Lung (tissue), 12 donors: ENCODE measurements around the gene PTGIS. TPM values are rescaled to one million over a fixed set of nuclear protein-coding genes. Genes with fewer than 3 reads are reported as not detected.
A peak's percentile ranks its signal among the peaks of the same experiment; 100 is the strongest.

Experiments
- ATAC-seq: fragments of 200-7000 bp; cut with Tn5 transposase; one replicate; pipeline ENCODE4 v1.9.1; 2020; ENCODE audit warnings: moderate number of reproducible peaks; ENCODE audit not compliant: insufficient read depth, low FRiP score
- DNase-seq, 3 donors: peaks; one replicate each; pipeline ENCODE4 v3.0.0-alpha.2; 2013 to 2017
- H3K27ac ChIP-seq, 2 donors: one replicate each; pipeline ENCODE4 v1.5.1; 2013; ENCODE audit warnings: mild to moderate bottlenecking in 2 of 2, moderate library complexity in 2 of 2, control low read depth in 1 of 2, inconsistent platforms in 1 of 2, low read depth in 1 of 2, low read length in 1 of 2
- H3K27me3 ChIP-seq, 3 donors: one replicate each; pipeline ENCODE4 v1.5.1; 2013; ENCODE audit warnings: low read length in 2 of 3; ENCODE audit not compliant: control insufficient read depth in 3 of 3, insufficient read depth in 3 of 3
- H3K36me3 ChIP-seq, 4 donors: one replicate each; pipeline ENCODE4 v1.5.1; 2013; ENCODE audit warnings: low read length in 4 of 4, mild to moderate bottlenecking in 1 of 4, moderate library complexity in 1 of 4; ENCODE audit not compliant: control insufficient read depth in 4 of 4, insufficient read depth in 4 of 4
- H3K4me1 ChIP-seq, 5 donors: one replicate each; pipeline ENCODE4 v1.5.1; 2013; ENCODE audit warnings: low read length in 5 of 5, mild to moderate bottlenecking in 2 of 5, moderate library complexity in 1 of 5; ENCODE audit not compliant: control insufficient read depth in 5 of 5, insufficient read depth in 5 of 5
- H3K4me3 ChIP-seq: one replicate; pipeline ENCODE4 v1.5.1; 2013; ENCODE audit warnings: mild to moderate bottlenecking, control low read depth, moderate library complexity
- H3K9ac ChIP-seq, 2 donors: one replicate each; pipeline ENCODE4 v1.5.1; 2013; ENCODE audit warnings: low read length in 2 of 2, control low read depth in 1 of 2; ENCODE audit not compliant: insufficient read depth in 1 of 2
- H3K9me3 ChIP-seq, 4 donors: one replicate each; pipeline ENCODE4 v1.5.1; 2013; ENCODE audit warnings: low read length in 3 of 4, mild to moderate bottlenecking in 1 of 4, moderate library complexity in 1 of 4; ENCODE audit not compliant: control insufficient read depth in 4 of 4, insufficient read depth in 3 of 4
- WGBS, 2 donors: extraction: QIAGEN DNeasy Blood & Tissue Kit; methylation state at CpG; one replicate each; pipeline ENCODE4 v1.1.7; 2013; 5-methylcytosine and 5-hydroxymethylcytosine counted together
- polyA plus RNA-seq, 2 donors: library from polyadenylated mRNA; stranded (reverse); fragments of 200-250 nt; gene quantifications; one replicate each; pipeline ENCODE4 v1.2.1, GENCODE V29; 2013
- total RNA-seq, 2 donors: library from RNA; depleted of rRNA in 1 of 2; stranded (reverse); fragments of >200 nt in 1 of 2; gene quantifications; one replicate each; pipeline ENCODE4 v1.2.1, GENCODE V29; 2014 to 2021
- TF ChIP-seq, protein P1 (sequence below): IDR thresholded peaks from 2 replicates; pipeline ENCODE4 v1.5.1; 2012; ENCODE audit warnings: mild to moderate bottlenecking; ENCODE audit errors: control extremely low read depth, extremely low read depth
- donor health status: control.
- donor health status: control.
- donor health status: Bipolar disorder and iron deficiency.
- donor health status: healthy.
- donor health status: DM: yes; HTN: yes; CAD: no.

Gene PTGIS
- total and polyA plus RNA-seq, 4 donors: 5.3 to 43.8 (median 14.9) TPM

- WGBS, 2 donors: 2% methylated on average over 31 to 61 of the region's 61 CpGs
These were observed 83.5 kb downstream of the PTGIS start for GRCh38 chr20:49484180-49485140.

DNA sequence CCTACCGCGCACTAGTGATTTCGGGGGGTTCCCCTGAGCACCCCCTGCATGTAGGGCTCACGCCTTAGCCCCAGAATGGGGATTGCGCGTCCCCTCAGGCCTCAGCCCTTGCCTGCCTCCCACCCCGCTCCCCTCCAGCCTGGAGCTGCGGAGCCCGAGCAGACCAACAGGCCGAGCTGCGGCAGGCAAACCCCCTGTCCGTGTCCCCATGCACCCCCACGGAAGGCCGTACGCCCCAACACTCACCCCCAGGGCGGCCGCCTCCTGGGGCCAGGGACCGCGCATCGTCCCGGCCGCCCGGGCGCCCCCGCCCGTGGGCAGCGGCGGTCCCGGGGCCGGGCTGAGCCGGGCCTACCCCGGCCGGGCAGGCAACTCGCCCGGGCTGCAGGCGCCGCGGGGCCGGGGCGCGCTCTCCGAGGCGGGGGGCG is 84.2 kb downstream of the PTGIS start:
- 2 to 3% methylated on average over 14 to 44 of the region's 44 CpGs for WGBS, 2 donors
- Histone ChIP-seq H3K36me3 (no peaks in the 10 kb centered on the region), H3K4me1 (peaks cover 0 to 6% (median 3%) of the 10 kb centered on the region in 5 donors), H3K4me3 (no peak overlapping the region), H3K27me3 (peaks cover 4 to 53% (median 20%) of the 10 kb centered on the region in 3 donors), H3K9me3 (peaks cover 0 to 3% (median 0%) of the 10 kb centered on the region in 4 donors), H3K9ac (no peak overlapping the region), H3K27ac (no peak overlapping the region)
- no peak for ATAC-seq
- TF ChIP-seq, protein P1, sequence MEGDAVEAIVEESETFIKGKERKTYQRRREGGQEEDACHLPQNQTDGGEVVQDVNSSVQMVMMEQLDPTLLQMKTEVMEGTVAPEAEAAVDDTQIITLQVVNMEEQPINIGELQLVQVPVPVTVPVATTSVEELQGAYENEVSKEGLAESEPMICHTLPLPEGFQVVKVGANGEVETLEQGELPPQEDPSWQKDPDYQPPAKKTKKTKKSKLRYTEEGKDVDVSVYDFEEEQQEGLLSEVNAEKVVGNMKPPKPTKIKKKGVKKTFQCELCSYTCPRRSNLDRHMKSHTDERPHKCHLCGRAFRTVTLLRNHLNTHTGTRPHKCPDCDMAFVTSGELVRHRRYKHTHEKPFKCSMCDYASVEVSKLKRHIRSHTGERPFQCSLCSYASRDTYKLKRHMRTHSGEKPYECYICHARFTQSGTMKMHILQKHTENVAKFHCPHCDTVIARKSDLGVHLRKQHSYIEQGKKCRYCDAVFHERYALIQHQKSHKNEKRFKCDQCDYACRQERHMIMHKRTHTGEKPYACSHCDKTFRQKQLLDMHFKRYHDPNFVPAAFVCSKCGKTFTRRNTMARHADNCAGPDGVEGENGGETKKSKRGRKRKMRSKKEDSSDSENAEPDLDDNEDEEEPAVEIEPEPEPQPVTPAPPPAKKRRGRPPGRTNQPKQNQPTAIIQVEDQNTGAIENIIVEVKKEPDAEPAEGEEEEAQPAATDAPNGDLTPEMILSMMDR: no peak
- no peak for DNase-seq

More at GRCh38 chr20:49484180-49485140, 83.5 kb downstream of the PTGIS start:
- TF ChIP-seq, protein P1: peak; percentile 38
- no peak overlapping the region for H3K4me3 ChIP-seq
- H3K9me3 ChIP-seq: peaks cover 0 to 3% (median 0%) of the 10 kb centered on the region in 4 donors
- peaks cover 4 to 51% (median 22%) of the 10 kb centered on the region in 3 donors for H3K27me3 ChIP-seq
- H3K27ac ChIP-seq: no peak overlapping the region
- DNase-seq (peak; percentile 78 to 83 (median 81)), ATAC-seq (peak; percentile 73)
- peaks cover 0 to 6% (median 3%) of the 10 kb centered on the region in 5 donors for H3K4me1 ChIP-seq
- H3K9ac ChIP-seq: no peak overlapping the region
- no peaks in the 10 kb centered on the region for H3K36me3 ChIP-seq

DNA sequence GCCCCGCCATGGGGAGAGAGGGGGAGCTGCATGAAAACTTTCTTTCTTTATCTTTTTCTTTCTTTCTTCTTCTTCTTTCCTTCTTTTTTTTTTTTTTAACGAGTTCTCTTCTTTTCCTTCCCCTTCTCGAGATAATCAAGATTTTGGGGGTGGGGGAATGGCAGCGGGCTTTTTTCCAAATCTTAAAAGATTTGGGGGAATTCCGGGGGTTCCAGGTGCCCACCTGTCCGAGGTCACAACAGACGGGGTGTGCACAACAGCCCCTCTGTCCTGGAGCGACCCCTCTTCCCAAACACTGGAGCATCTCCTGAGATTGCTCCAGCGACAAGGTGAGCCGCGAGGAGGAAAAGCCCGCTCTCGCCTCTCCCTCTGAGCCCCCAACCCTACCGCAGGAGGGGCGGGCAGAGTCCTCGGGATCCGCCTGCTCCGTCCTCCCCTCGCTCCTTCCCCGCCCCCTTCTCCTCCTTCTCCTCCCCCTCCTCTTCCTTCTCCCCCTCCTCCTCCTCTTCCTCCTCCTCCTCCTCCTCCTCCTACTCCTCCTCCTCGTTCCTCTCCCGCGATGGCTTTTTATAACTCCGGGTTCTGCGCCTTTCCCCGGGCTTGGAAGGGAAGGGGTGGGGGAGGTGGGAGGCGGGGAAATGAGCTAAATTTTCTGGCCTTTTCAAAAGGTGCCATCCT is 84.8 kb downstream of the PTGIS start:
- Histone ChIP-seq H3K4me1 (peaks cover 0 to 6% (median 3%) of the 10 kb centered on the region in 5 donors), H3K4me3 (no peak overlapping the region), H3K27ac (no peak overlapping the region), H3K9ac (no peak overlapping the region), H3K9me3 (peaks cover 0 to 3% (median 0%) of the 10 kb centered on the region in 4 donors), H3K27me3 (peaks cover 0 to 56% (median 20%) of the 10 kb centered on the region in 3 donors), H3K36me3 (no peaks in the 10 kb centered on the region)
- WGBS, 2 donors: 2 to 6% methylated on average over 19 to 27 of the region's 27 CpGs
- TF ChIP-seq, protein P1: no peak
- no peak for ATAC-seq
- DNase-seq: no peak
